Heart right ventricle (tissue), 16 donors: ENCODE results near the gene TTLL1. TPM values are rescaled to one million over a fixed set of nuclear protein-coding genes. Genes with fewer than 3 reads are reported as not detected.
A peak's percentile ranks its signal among the peaks of the same experiment; 100 is the strongest.

ENCODE experiments used
- ATAC-seq, 8 donors: fragments of 200-7000 bp; cut with Tn5 transposase; one replicate each; pipeline ENCODE4 v1.9.1; 2020; ENCODE audit warnings: mild to moderate bottlenecking in 8 of 8, moderate library complexity in 8 of 8, moderate number of reproducible peaks in 1 of 8
- DNase-seq, 2 donors: peaks; one replicate each; pipeline ENCODE4 v3.0.0-alpha.2; 2020
- H3K27ac ChIP-seq, 10 donors: fragments of 200-600 bp; sonication (generic) in 2 of 10; one replicate each; pipeline versions ENCODE4 v1.5.0 to v1.8.0; 2020 to 2022; ENCODE audit warnings: mild to moderate bottlenecking in 3 of 10
- H3K27me3 ChIP-seq, 7 donors: fragments of 200-600 bp; one replicate each; pipeline ENCODE4 v1.8.0; 2021 to 2022; ENCODE audit warnings: mild to moderate bottlenecking in 2 of 7
- H3K36me3 ChIP-seq, 9 donors: fragments of 200-600 bp; sonication (generic) in 1 of 9; one replicate each; pipeline versions ENCODE4 v1.5.0 to v1.8.0; 2020 to 2022; ENCODE audit warnings: mild to moderate bottlenecking in 2 of 9
- H3K4me1 ChIP-seq, 9 donors: fragments of 200-600 bp; sonication (generic) in 1 of 9; one replicate each; pipeline versions ENCODE4 v1.5.0 to v1.8.0; 2020 to 2022; ENCODE audit warnings: mild to moderate bottlenecking in 4 of 9
- H3K4me3 ChIP-seq, 10 donors: fragments of 200-600 bp; sonication (generic) in 2 of 10; one replicate each; pipeline versions ENCODE4 v1.5.0 to v1.8.0; 2020 to 2022; ENCODE audit warnings: mild to moderate bottlenecking in 7 of 10, moderate library complexity in 2 of 10
- H3K9me3 ChIP-seq, 11 donors: fragments of 200-600 bp in 10 of 11; sonication (generic) in 2 of 11; one replicate each; pipeline versions ENCODE4 v1.5.0 to v1.8.0; 2013 to 2022; ENCODE audit warnings: mild to moderate bottlenecking in 2 of 11, control low read depth in 1 of 11, moderate library complexity in 1 of 11
- CTCF ChIP-seq, 9 donors: fragments of 200-600 bp; sonication (generic) in 2 of 9; IDR thresholded peaks; one replicate each; pipeline versions ENCODE4 v1.5.0 to v1.8.0; 2021 to 2022; ENCODE audit warnings: antibody characterized with exemption in 9 of 9, mild to moderate bottlenecking in 5 of 9, moderate library complexity in 1 of 9
- WGBS, 2 donors: extraction: QIAGEN DNeasy Blood & Tissue Kit; methylation state at CpG; one replicate each; pipeline ENCODE4 v1.1.7; 2013; ENCODE audit warnings: inconsistent platforms in 1 of 2; 5-methylcytosine and 5-hydroxymethylcytosine counted together
- intact Hi-C, 10 donors: fragments of 100-400 bp; cut with DNase I; formaldehyde crosslinking; loops; one replicate each; pipeline versions ENCODE4 v1.11.1 to v1.14.2; 2022
- polyA plus RNA-seq, 2 donors: library from polyadenylated mRNA; stranded (reverse); fragments of 200-250 nt; gene quantifications; one replicate each; pipeline ENCODE4 v1.2.3, GENCODE V29; 2013
- total RNA-seq, 10 donors: library from RNA; stranded (reverse); fragmentation: NEBNext Ultra II Directional in 3 of 10; extraction: Animal tissue kit (Norgen Biotek cat#: 25700) in 3 of 10; gene quantifications; one replicate each; pipeline versions ENCODE4 v1.2.1 to v1.2.4, GENCODE V29; 2021 to 2023
- donor health status: Arrhythmogenic right ventricular cardiomyopathy.
- donor health status: ischemic (EF 13 %, LVEDD 7.1; RV severe dilation, severe dysfunction).
- donor health status: healthy with polysubstance abuse.
- donor health status: DM: no; HTN: yes; CAD: no.
- donor health status: DM: no; HTN: no; CAD: no.
- donor health status: ischemic (EF 25% LVEDD 6.9; RV normal size, moderate dysfunction).
- donor health status: ischemic (EF 25% LVEDD 5.7; RV mildly dilated, moderate dysfunction).
- donor health status: healthy.
- donor health status: DM: yes; HTN: yes; CAD: no.
- donor health status: Ischemic cardiomyopathy.
- donor health status: ischemic (EF 35%, LVEDD 5.7; RV mildly dilated, moderate dysfunction).
- donor health status: nonischemic (EF 11% LVEDD 7.7; RV severe dilation, severe dysfunction).
- donor health status: DM: yes; HTN: yes; CAD: no.
- donor health status: PGD.
- donor health status: ischemic (EF 29% LVEDD 5.4; RV normal size, mild dysfunction).
- donor health status: nonischemic (EF 23%, LVEDD 6.1; RV moderate dilation, normal function).

The TTLL1 gene
- total and polyA plus RNA-seq, 12 donors, result 4.5 to 14.5 (median 10.6) TPM

GRCh38 chr22:43113526-43114251 lies 24.5 kb upstream of the TTLL1 start:
- Histone ChIP-seq H3K4me1 (peaks cover 9 to 39% (median 16%) of the 10 kb centered on the region in 9 donors), H3K36me3 (no peaks in the 10 kb centered on the region), H3K4me3 (no peak overlapping the region), H3K27ac (no peak overlapping the region), H3K9me3 (no peaks in the 10 kb centered on the region), H3K27me3 (peaks cover 0 to 54% (median 33%) of the 10 kb centered on the region in 7 donors)
- WGBS, 2 donors, result 49 to 61% methylated on average over 13 of the region's 13 CpGs
- no peak for TF ChIP-seq CTCF (IDR thresholded peaks at IDR 0.05)
- ATAC-seq (no peak), DNase-seq (no peak)
- intact Hi-C loops, result no loop called here

GRCh38 chr22:43110927-43111623 lies 21.9 kb upstream of the TTLL1 start:
- Histone ChIP-seq H3K9me3 (no peaks in the 10 kb centered on the region), H3K4me1 (peaks cover 9 to 32% (median 16%) of the 10 kb centered on the region in 9 donors), H3K36me3 (no peaks in the 10 kb centered on the region), H3K4me3 (peak overlapping the region; percentile 31 to 70 (median 58)), H3K27me3 (peaks cover 0 to 54% (median 33%) of the 10 kb centered on the region in 7 donors), H3K27ac (peak overlapping the region in 1 of 10 donors; percentile 44)
- ATAC-seq (peak; percentile 34 to 68 (median 54)), DNase-seq (peak in 1 of 2 donors; percentile 33)
- WGBS, 2 donors, result 3% methylated on average over 83 to 86 of the region's 86 CpGs
- intact Hi-C loops, result loop anchor here in 1 of 10 donors (1.0 kb wide), 1 partner anchor 31 kb away; no protein-coding TSS in a partner anchor
- no peak for TF ChIP-seq CTCF (IDR thresholded peaks at IDR 0.05)

- Histone ChIP-seq H3K27me3 (peaks cover 0 to 54% (median 33%) of the 10 kb centered on the region in 7 donors), H3K27ac (peak within 1 kb of the TSS in 1 of 10 donors; percentile 44), H3K4me1 (peaks cover 9 to 26% (median 16%) of the 10 kb centered on the region in 9 donors), H3K36me3 (no peaks in the 10 kb centered on the region), H3K4me3 (peak within 1 kb of the TSS; percentile 31 to 70 (median 58)), H3K9me3 (no peaks in the 10 kb centered on the region)
- TF ChIP-seq CTCF (IDR thresholded peaks at IDR 0.05), result peak in 5 of 9 donors; percentile 21 to 49 (median 44)
- DNase-seq (peak in 1 of 2 donors; percentile 38), ATAC-seq (peak; percentile 42 to 69 (median 56))
- WGBS, 2 donors, result 0 to 1% methylated on average over 45 to 49 of the region's 49 CpGs
- intact Hi-C loops, result loop anchor here in 1 of 10 donors (1.0 kb wide), 1 partner anchor 32 kb away; no protein-coding TSS in a partner anchor
Observed at GRCh38 chr22:43110444-43110926, 21.3 kb upstream of the TTLL1 start, which contains the start of gene BIK. Gene BIK, plus strand, starts transcription at chr22:43110750. Its CDS starts 13,273 bp downstream, at chr22:43124023.

- ATAC-seq, result peak in 1 of 8 donors; percentile 14
Observed at GRCh38 chr22:43109921-43110443, 20.8 kb upstream of the TTLL1 start.

More at GRCh38 chr22:43109921-43110443, 20.8 kb upstream of the TTLL1 start:
- Histone ChIP-seq H3K36me3 (no peaks in the 10 kb centered on the region), H3K27ac (no peak overlapping the region), H3K9me3 (no peaks in the 10 kb centered on the region), H3K4me1 (peaks cover 9 to 25% (median 16%) of the 10 kb centered on the region in 9 donors), H3K4me3 (peak overlapping the region; percentile 31 to 70 (median 58)), H3K27me3 (peaks cover 0 to 54% (median 33%) of the 10 kb centered on the region in 7 donors)
- no peak for TF ChIP-seq CTCF (IDR thresholded peaks at IDR 0.05)
- WGBS, 2 donors, result 13 to 15% methylated on average over 32 of the region's 32 CpGs
- DNase-seq, result no peak
- intact Hi-C loops, result loop anchor here in 1 of 10 donors (1.0 kb wide), 1 partner anchor 32 kb away; no protein-coding TSS in a partner anchor
